ENCODE measurements around the gene SYCE3.

- TF ChIP-seq ISL1 (CRISPR knock-in tag; IDR thresholded peaks at IDR 0.05) (no peak), ZNF70 (CRISPR knock-in tag; IDR thresholded peaks at IDR 0.05) (no peak), ZC3H10 (CRISPR knock-in tag; IDR thresholded peaks at IDR 0.05) (no peak), ARNTL (CRISPR knock-in tag; IDR thresholded peaks at IDR 0.05; ENCODE audit: borderline replicate concordance, low read depth) (no peak), PATZ1 (CRISPR knock-in tag; IDR thresholded peaks at IDR 0.05; ENCODE audit: borderline replicate concordance) (no peak), CSDC2 (CRISPR knock-in tag; IDR thresholded peaks at IDR 0.05) (no peak), CREB5 (CRISPR knock-in tag; IDR thresholded peaks at IDR 0.05; ENCODE audit: low read depth) (no peak), ZFP30 (CRISPR knock-in tag; IDR thresholded peaks at IDR 0.05) (no peak), TCF4 (CRISPR knock-in tag; IDR thresholded peaks at IDR 0.05; ENCODE audit: borderline replicate concordance) (no peak), GLIS3 (CRISPR knock-in tag; IDR thresholded peaks at IDR 0.05) (no peak), ZNF8 (CRISPR knock-in tag; IDR thresholded peaks at IDR 0.05) (no peak), ZFP3 (CRISPR knock-in tag; IDR thresholded peaks at IDR 0.05) (no peak), TSHZ2 (CRISPR knock-in tag; IDR thresholded peaks at IDR 0.05) (no peak)
These were observed 32.5 kb upstream of the SYCE3 start for GRCh38 chr22:50595189-50595588.

Data from SK-N-SH treated with all-trans-retinoic acid at 6 μM for 48 hours (cell line).